ENCODE results near the gene SLIT1.

The SLIT1 gene

GRCh38 chr10:97169063-97169462, 16.7 kb downstream of the SLIT1 start:
- DNase-seq = no peak

- DNase-seq = no peak
Observed at GRCh38 chr10:97168645-97169044, 17.1 kb downstream of the SLIT1 start.

- no peak for DNase-seq
Observed at GRCh38 chr10:97165499-97165898, 20.3 kb downstream of the SLIT1 start.

GRCh38 chr10:97163781-97164501, 21.8 kb downstream of the SLIT1 start:
- peak; percentile 78 for DNase-seq

- peak; percentile 12 for DNase-seq
Observed at GRCh38 chr10:97163181-97163580, 22.6 kb downstream of the SLIT1 start.

GRCh38 chr10:97159646-97160305, 26.0 kb downstream of the SLIT1 start:
- no peak for DNase-seq

GRCh38 chr10:97157578-97158095, 28.1 kb downstream of the SLIT1 start:
- no peak for DNase-seq

GRCh38 chr10:97154781-97155180, 31.0 kb downstream of the SLIT1 start:
- no peak for DNase-seq

GRCh38 chr10:97154162-97154561, 31.6 kb downstream of the SLIT1 start:
- DNase-seq = peak; percentile 60

- DNase-seq = peak; percentile 78
Observed at GRCh38 chr10:97153270-97153850, 32.4 kb downstream of the SLIT1 start.

- DNase-seq = no peak
Observed at GRCh38 chr10:97151307-97151914, 34.3 kb downstream of the SLIT1 start.

- DNase-seq = no peak
Observed at GRCh38 chr10:97150616-97151015, 35.1 kb downstream of the SLIT1 start.

GRCh38 chr10:97150013-97150595, 35.7 kb downstream of the SLIT1 start:
- DNase-seq = no peak

- peak; percentile 17 for DNase-seq
Observed at GRCh38 chr10:97149079-97149531, 36.7 kb downstream of the SLIT1 start.

- no peak for DNase-seq
Observed at GRCh38 chr10:97144297-97144696, 41.5 kb downstream of the SLIT1 start.

- no peak for DNase-seq
Observed at GRCh38 chr10:97142834-97143233, 42.9 kb downstream of the SLIT1 start.

GRCh38 chr10:97140902-97141745, 44.6 kb downstream of the SLIT1 start:
- DNase-seq = no peak

- DNase-seq = no peak
Observed at GRCh38 chr10:97140049-97140846, 45.5 kb downstream of the SLIT1 start.

- no peak for DNase-seq
Observed at GRCh38 chr10:97139651-97140048, 46.1 kb downstream of the SLIT1 start.

- no peak for DNase-seq
Observed at GRCh38 chr10:97138846-97139245, 46.9 kb downstream of the SLIT1 start.

- DNase-seq = no peak
Observed at GRCh38 chr10:97138174-97138573, 47.6 kb downstream of the SLIT1 start.

All from NCI-H2171 treated with DMSO at 0.1 percent for 48 hours (cell line).